Transverse colon (tissue), 4 donors: ENCODE data around the gene CRYGA. TPM values are rescaled to one million over a fixed set of nuclear protein-coding genes. Genes with fewer than 3 reads are reported as not detected.
"Not testable (repeated sequence)": the region's sequence is repeated elsewhere in the genome, so short reads cannot be mapped to it uniquely, and the experiment has no call there.

Source experiments
- DNase-seq: peaks from one replicate; pipeline ENCODE4 v3.0.0-alpha.2; 2019
- H3K27ac ChIP-seq, 4 donors: fragments of 200-600 bp; sonication (generic); 2 replicates each; pipeline ENCODE4 v1.5.1; 2016 to 2018; ENCODE audit warnings: inconsistent platforms in 4 of 4
- H3K27me3 ChIP-seq: fragments of 200-600 bp; sonication (generic); 2 replicates; pipeline ENCODE4 v1.5.1; 2017; ENCODE audit warnings: inconsistent platforms
- H3K36me3 ChIP-seq, 4 donors: fragments of 200-600 bp; sonication (generic); 2 replicates each; pipeline ENCODE4 v1.5.1; 2017 to 2019; ENCODE audit warnings: inconsistent platforms in 4 of 4
- H3K4me1 ChIP-seq, 4 donors: fragments of 200-600 bp; sonication (generic); 2 replicates each; pipeline ENCODE4 v1.5.1; 2017 to 2020; ENCODE audit warnings: inconsistent platforms in 4 of 4
- H3K4me3 ChIP-seq, 4 donors: fragments of 200-600 bp; sonication (generic); 1 replicate in 1 of 4; 2 replicates in 3 of 4; pipeline versions ENCODE4 v1.5.1 to v1.6.1; 2017 to 2019; ENCODE audit warnings: inconsistent platforms in 4 of 4
- H3K9me3 ChIP-seq, 2 donors: fragments of 200-600 bp; sonication (generic); 2 replicates each; pipeline ENCODE4 v1.5.1; 2017 to 2019; ENCODE audit warnings: inconsistent platforms in 2 of 2
- CTCF ChIP-seq, 5 experiments: fragments of 200-600 bp in 3 of 5; fragments of 450-650 bp in 2 of 5; sonication (generic) in 3 of 5; IDR thresholded peaks; 1 replicate in 2 of 5; 2 replicates in 3 of 5; pipeline ENCODE4 v1.5.1; 2016 to 2017; ENCODE audit warnings: antibody characterized with exemption in 5 of 5, inconsistent platforms in 3 of 5, mild to moderate bottlenecking in 2 of 5, moderate library complexity in 1 of 5
- EP300 ChIP-seq: sonication (generic); formaldehyde crosslinking; IDR thresholded peaks from one replicate; pipeline ENCODE4 v1.6.1; 2017; ENCODE audit warnings: antibody characterized with exemption, low read depth
- POLR2A ChIP-seq: fragments of 450-650 bp; IDR thresholded peaks from one replicate; pipeline ENCODE4 v1.6.1; 2016; ENCODE audit warnings: antibody characterized with exemption, mild to moderate bottlenecking, moderate library complexity
- POLR2AphosphoS5 ChIP-seq, 3 donors: sonication (generic); formaldehyde crosslinking; IDR thresholded peaks; one replicate each; pipeline ENCODE4 v1.6.1; 2016; ENCODE audit warnings: antibody characterized with exemption in 3 of 3
- WGBS, 2 donors: methylation state at CpG; one replicate each; pipeline ENCODE4 v1.1.5; 2018; ENCODE audit warnings: low coverage in 1 of 2; 5-methylcytosine and 5-hydroxymethylcytosine counted together
- in situ Hi-C, 4 donors: fragments of 200-750 bp; cut with MboI; loops; one replicate each; pipeline versions ENCODE4 v1.15.0 to v1.15.1; 2017; ENCODE audit warnings: low sequenced_read_pairs in 3 of 4, low pct_ligation_motif_present in 1 of 4, low pct_unique_long_range_greater_than_20kb in 1 of 4
- intact Hi-C: fragments of 100-400 bp; cut with DNase I; formaldehyde crosslinking; loops from one replicate; pipeline ENCODE4 v1.15.1; 2023; ENCODE audit warnings: low total_unique reads
- total RNA-seq, 4 donors: library from RNA; depleted of rRNA; stranded (reverse); fragments of >200 nt; gene quantifications; one replicate each; pipeline ENCODE4 v1.1.0, GENCODE V29; 2016

Gene CRYGA
- total RNA-seq, 4 donors from 2014 or later, result not detected

- no peak within 1 kb of the TSS for H3K4me3 ChIP-seq
- DNase-seq, result peak; percentile 50
- peaks cover 5% of the 10 kb centered on the region for H3K27me3 ChIP-seq
- TF ChIP-seq POLR2A (no peak), CTCF (IDR thresholded peaks at IDR 0.05) (no peak), EP300 (no peak), POLR2AphosphoS5 (IDR thresholded peaks at IDR 0.05) (no peak)
- H3K9me3 ChIP-seq, result no peaks in the 10 kb centered on the region
- H3K36me3 ChIP-seq, result no peaks in the 10 kb centered on the region
- in situ Hi-C loops, result no loop called here
- intact Hi-C loops, result no loop called here
- WGBS, 2 donors, result 55 to 62% methylated on average over 17 to 19 of the region's 19 CpGs
- peaks cover 0 to 3% (median 0%) of the 10 kb centered on the region in 4 donors for H3K4me1 ChIP-seq
- peak within 1 kb of the TSS in 1 of 4 donors; percentile 49 for H3K27ac ChIP-seq
These were observed 33.4 kb downstream of the CRYGA start, which contains the start of gene CRYGC for GRCh38 chr2:208129744-208130711. Gene CRYGC, minus strand, starts transcription at chr2:208129828. Its CDS starts 36 bp downstream, at chr2:208129792.

- 92 to 100% methylated on average over 3 to 12 of the region's 12 CpGs for WGBS, 2 donors
- intact Hi-C loops, result no loop called here
- no peak for DNase-seq
- no peaks in the 10 kb centered on the region for H3K36me3 ChIP-seq
- H3K27me3 ChIP-seq, result peaks cover 19% of the 10 kb centered on the region
- in situ Hi-C loops, result no loop called here
- H3K4me3 ChIP-seq, result no peak overlapping the region
- H3K4me1 ChIP-seq, result peaks cover 0 to 7% (median 4%) of the 10 kb centered on the region in 4 donors
- TF ChIP-seq POLR2A, result no peak
- TF ChIP-seq POLR2AphosphoS5 (IDR thresholded peaks at IDR 0.05), result no peak
- TF ChIP-seq CTCF (IDR thresholded peaks at IDR 0.05), result no peak
- H3K27ac ChIP-seq, result no peak overlapping the region
- H3K9me3 ChIP-seq, result no peaks in the 10 kb centered on the region
These were observed 35.3 kb downstream of the CRYGA start for GRCh38 chr2:208128136-208128535.

GRCh38 chr2:208127090-208127489, 36.3 kb downstream of the CRYGA start:
- Histone ChIP-seq H3K4me3 (no peak overlapping the region), H3K9me3 (no peaks in the 10 kb centered on the region), H3K4me1 (peaks cover 0 to 7% (median 4%) of the 10 kb centered on the region in 4 donors), H3K27ac (no peak overlapping the region), H3K36me3 (no peaks in the 10 kb centered on the region), H3K27me3 (peaks cover 19% of the 10 kb centered on the region)
- DNase-seq, result no peak
- WGBS, 2 donors, result 89 to 90% methylated on average over 4 of the region's 4 CpGs
- intact Hi-C loops (no loop called here), in situ Hi-C loops (no loop called here)
- TF ChIP-seq POLR2AphosphoS5 (IDR thresholded peaks at IDR 0.05) (no peak), EP300 (no peak), CTCF (IDR thresholded peaks at IDR 0.05) (no peak), POLR2A (no peak)

GRCh38 chr2:208125251-208125650, 38.1 kb downstream of the CRYGA start:
- no peak overlapping the region for H3K4me3 ChIP-seq

GRCh38 chr2:208124013-208124715, 39.2 kb downstream of the CRYGA start, which contains the start of gene CRYGD:
Gene CRYGD, minus strand, starts transcription at chr2:208124524. Its CDS starts 51 bp downstream, at chr2:208124473.
- H3K4me3 ChIP-seq, result peak within 1 kb of the TSS in 1 of 4 donors; percentile 22
- in situ Hi-C loops, H3K27ac ChIP-seq, H3K9me3 ChIP-seq, H3K4me1 ChIP-seq, intact Hi-C loops, H3K36me3 ChIP-seq, DNase-seq: not testable (repeated sequence)
- H3K27me3 ChIP-seq, result peaks cover 19% of the 10 kb centered on the region
- 47 to 48% methylated on average over 3 to 31 of the region's 46 CpGs for WGBS, 2 donors

More at GRCh38 chr2:208125251-208125650, 38.1 kb downstream of the CRYGA start:
- no peak overlapping the region for H3K27ac ChIP-seq
- no peak for DNase-seq
- H3K27me3 ChIP-seq, result peaks cover 19% of the 10 kb centered on the region
- H3K4me1 ChIP-seq, result peaks cover 0 to 7% (median 4%) of the 10 kb centered on the region in 4 donors
- H3K36me3 ChIP-seq, result no peaks in the 10 kb centered on the region
- in situ Hi-C loops (no loop called here), intact Hi-C loops (no loop called here)
- 40 to 53% methylated on average over 4 of the region's 4 CpGs for WGBS, 2 donors
- TF ChIP-seq POLR2AphosphoS5 (IDR thresholded peaks at IDR 0.05) (no peak), POLR2A (no peak), CTCF (IDR thresholded peaks at IDR 0.05) (no peak), EP300 (no peak)
- no peaks in the 10 kb centered on the region for H3K9me3 ChIP-seq
